GM23248 (cell line): ENCODE data around the gene FOXL1. TPM values are rescaled to one million over a fixed set of nuclear protein-coding genes. Genes with fewer than 3 reads are reported as not detected.

Experiments used
- DNase-seq: peaks from one replicate; pipeline ENCODE4 v3.0.0-alpha.2; 2015
- H2AFZ ChIP-seq: fragments of 200-600 bp; sonication (generic); 2 replicates; pipeline ENCODE4 v1.6.1; 2016; ENCODE audit warnings: antibody characterized with exemption
- H3F3A ChIP-seq: fragments of 200-600 bp; sonication (generic); 2 replicates; pipeline ENCODE4 v1.6.1; 2016; ENCODE audit warnings: mild to moderate bottlenecking, antibody characterized with exemption, mixed run types; ENCODE audit not compliant: insufficient read depth
- H3K27ac ChIP-seq: fragments of 200-600 bp; sonication (generic); 2 replicates; pipeline ENCODE4 v1.5.1; 2016; ENCODE audit warnings: mild to moderate bottlenecking
- H3K27me3 ChIP-seq: fragments of 200-600 bp; sonication (generic); replicated peaks from 2 replicates; pipeline ENCODE4 v1.6.1; 2016; ENCODE audit warnings: mild to moderate bottlenecking; ENCODE audit not compliant: insufficient read depth
- H3K36me3 ChIP-seq: fragments of 200-600 bp; sonication (generic); 2 replicates; pipeline ENCODE4 v1.6.1; 2016; ENCODE audit warnings: low read depth, mild to moderate bottlenecking
- H3K4me1 ChIP-seq: fragments of 200-600 bp; sonication (generic); 2 replicates; pipeline ENCODE4 v1.6.1; 2016; ENCODE audit warnings: mild to moderate bottlenecking; ENCODE audit not compliant: insufficient read depth
- H3K4me2 ChIP-seq: fragments of 200-600 bp; sonication (generic); one replicate; pipeline ENCODE4 v1.6.1; 2016; ENCODE audit warnings: mild to moderate bottlenecking; ENCODE audit not compliant: unreplicated experiment
- H3K4me3 ChIP-seq: fragments of 200-600 bp; sonication (generic); 2 replicates; pipeline ENCODE4 v1.5.1; 2016; ENCODE audit warnings: mild to moderate bottlenecking
- H3K79me2 ChIP-seq: fragments of 200-600 bp; sonication (generic); 2 replicates; pipeline ENCODE4 v1.6.1; 2016; ENCODE audit warnings: mild to moderate bottlenecking; ENCODE audit not compliant: insufficient read depth
- H3K9ac ChIP-seq: fragments of 200-600 bp; sonication (generic); 2 replicates; pipeline ENCODE4 v1.6.1; 2016; ENCODE audit warnings: mild to moderate bottlenecking
- H3K9me2 ChIP-seq: fragments of 200-600 bp; sonication (generic); 2 replicates; pipeline ENCODE4 v1.6.1; 2016; ENCODE audit warnings: mixed run types, mild to moderate bottlenecking, moderate library complexity; ENCODE audit not compliant: insufficient read depth
- H3K9me3 ChIP-seq: fragments of 200-600 bp; sonication (generic); one replicate; pipeline ENCODE4 v1.6.1; 2017; ENCODE audit warnings: low read depth
- H4K20me1 ChIP-seq: fragments of 200-600 bp; sonication (generic); 2 replicates; pipeline ENCODE4 v1.6.0; 2016; ENCODE audit not compliant: insufficient read depth
- EZH2 ChIP-seq: fragments of 200-600 bp; sonication (generic); IDR thresholded peaks from 2 replicates; pipeline ENCODE4 v1.6.1; 2018; ENCODE audit warnings: antibody characterized with exemption, mild to moderate bottlenecking; ENCODE audit not compliant: insufficient read depth, poor library complexity, severe bottlenecking
- EZH2phosphoT487 ChIP-seq: fragments of 200-600 bp; sonication (generic); IDR thresholded peaks from 2 replicates; pipeline ENCODE4 v1.6.1; 2018; ENCODE audit warnings: antibody characterized with exemption, moderate library complexity, mild to moderate bottlenecking, low read depth; ENCODE audit not compliant: insufficient read depth
- WGBS, 2 experiments: methylation state at CpG; one replicate each; pipeline ENCODE4 v1.1.6; 2015 to 2017; ENCODE audit warnings: low lambda C conversion rate in 2 of 2, low coverage in 1 of 2; ENCODE audit errors: missing lambda C conversion rate in 2 of 2; 5-methylcytosine and 5-hydroxymethylcytosine counted together
- in situ Hi-C: fragments of 300-500 bp; cut with MboI; formaldehyde crosslinking; loops from 2 replicates; pipeline ENCODE4 v1.15.0; 2020
- polyA plus RNA-seq: library from polyadenylated mRNA; unstranded; fragments of >200 nt; fragmentation: Nextera tagmentation; extraction: Ambion mirVana; gene quantifications from 2 replicates; pipeline ENCODE4 v1.2.1, GENCODE V29; 2016
- total RNA-seq: library from RNA; depleted of rRNA; stranded (reverse); fragments of >200 nt; shearing (Covaris generic); gene quantifications from 2 replicates; pipeline ENCODE4 v1.2.3, GENCODE V29; 2014

FOXL1 gene
- total and polyA plus RNA-seq, 2 experiments from 2014 or later: 4.9 to 14.5 TPM

DNA sequence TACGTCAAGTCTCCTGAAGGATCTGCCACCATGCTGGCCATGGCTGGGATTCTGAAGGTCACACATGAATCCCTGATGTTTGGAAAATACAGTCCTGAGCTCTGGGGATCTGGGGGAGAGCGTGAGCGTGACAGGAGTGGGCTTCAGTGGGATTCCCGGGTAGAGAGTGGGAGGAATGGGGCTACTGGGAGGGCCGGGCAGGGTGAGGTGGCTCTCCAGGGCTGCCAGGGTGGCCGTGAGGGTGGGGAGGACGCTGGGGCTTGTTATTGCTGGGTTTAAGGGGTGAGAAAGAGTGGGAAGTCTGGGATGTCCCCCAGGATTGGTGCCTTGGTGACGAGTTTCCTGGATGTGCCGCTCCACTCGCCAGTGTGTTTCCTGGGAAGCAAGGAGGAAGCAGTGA is 31.3 kb downstream of the FOXL1 start:
- Histone ChIP-seq H3K4me2 (peak overlapping the region; percentile 39), H3F3A (peaks cover 14% of the 10 kb centered on the region), H3K36me3 (no peaks in the 10 kb centered on the region), H2AFZ (peak overlapping the region; percentile 15), H3K9me2 (no peaks in the 10 kb centered on the region), H3K4me3 (peak overlapping the region; percentile 29; the same call in 1 of the 2 replicates), H3K27me3 (no peaks in the 10 kb centered on the region), H3K9me3 (no peaks in the 10 kb centered on the region), H3K27ac (peak overlapping the region; percentile 81), H3K4me1 (peaks cover 31% of the 10 kb centered on the region), H3K79me2 (no peaks in the 10 kb centered on the region), H3K9ac (peak overlapping the region; percentile 50), H4K20me1 (no peaks in the 10 kb centered on the region)
- TF ChIP-seq EZH2phosphoT487 (no peak), EZH2 (no peak)
- DNase-seq: no peak
- in situ Hi-C loops: no loop called here
- WGBS, 2 experiments: 77 to 91% methylated on average over 7 to 10 of the region's 10 CpGs

- Histone ChIP-seq H3K79me2 (no peaks in the 10 kb centered on the region), H3K4me1 (peaks cover 31% of the 10 kb centered on the region), H3K27ac (no peak overlapping the region), H3K27me3 (no peaks in the 10 kb centered on the region), H3F3A (peaks cover 14% of the 10 kb centered on the region), H2AFZ (0 out of 2 replicates have a peak overlapping the region, but pooled peaks have one; percentile 3), H3K4me3 (no peak overlapping the region), H3K4me2 (no peak overlapping the region), H4K20me1 (no peaks in the 10 kb centered on the region), H3K36me3 (no peaks in the 10 kb centered on the region), H3K9ac (no peak overlapping the region), H3K9me2 (no peaks in the 10 kb centered on the region), H3K9me3 (no peaks in the 10 kb centered on the region)
- DNase-seq: no peak
- no peak for TF ChIP-seq EZH2phosphoT487
- no peak for TF ChIP-seq EZH2
- in situ Hi-C loops: no loop called here
- WGBS, 2 experiments: 77 to 78% methylated on average over 18 of the region's 18 CpGs
These were observed 32.6 kb downstream of the FOXL1 start for GRCh38 chr16:86610779-86611524.

DNA sequence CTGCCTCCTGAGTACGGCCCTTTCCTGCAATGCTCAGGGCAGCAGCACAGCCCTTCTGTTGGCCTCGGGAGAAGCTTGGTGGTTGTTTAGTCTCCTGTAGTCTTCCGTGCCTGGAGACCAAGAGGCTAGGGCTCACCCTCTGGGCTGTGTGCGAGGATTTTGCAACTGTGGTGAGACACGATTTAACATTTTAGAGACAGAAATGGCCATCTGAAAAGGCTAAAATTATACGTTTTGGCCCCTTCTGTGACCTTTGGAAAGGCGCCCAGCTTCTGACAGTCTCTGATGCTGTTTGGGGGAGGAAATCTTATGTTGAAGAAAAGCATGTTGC is 33.1 kb downstream of the FOXL1 start:
- Histone ChIP-seq H4K20me1 (no peaks in the 10 kb centered on the region), H3K4me2 (no peak overlapping the region), H2AFZ (0 out of 2 replicates have a peak overlapping the region, but pooled peaks have one; percentile 3), H3K27me3 (no peaks in the 10 kb centered on the region), H3K4me1 (peaks cover 31% of the 10 kb centered on the region), H3K9ac (no peak overlapping the region), H3K36me3 (no peaks in the 10 kb centered on the region), H3K9me2 (no peaks in the 10 kb centered on the region), H3F3A (peaks cover 14% of the 10 kb centered on the region), H3K27ac (no peak overlapping the region), H3K4me3 (no peak overlapping the region), H3K9me3 (no peaks in the 10 kb centered on the region), H3K79me2 (no peaks in the 10 kb centered on the region)
- TF ChIP-seq EZH2 (no peak), EZH2phosphoT487 (no peak)
- WGBS, 2 experiments: 70% methylated on average over 7 of the region's 7 CpGs
- in situ Hi-C loops: no loop called here
- DNase-seq: peak; percentile 30

GRCh38 chr16:86611941-86612340 is 33.6 kb downstream of the FOXL1 start:
- Histone ChIP-seq H3K4me3 (no peak overlapping the region), H3K27ac (no peak overlapping the region), H3K4me2 (no peak overlapping the region), H3K9me3 (no peaks in the 10 kb centered on the region), H3K4me1 (peaks cover 31% of the 10 kb centered on the region), H3K9ac (no peak overlapping the region), H3F3A (peaks cover 14% of the 10 kb centered on the region), H2AFZ (no peak overlapping the region), H4K20me1 (no peaks in the 10 kb centered on the region), H3K27me3 (no peaks in the 10 kb centered on the region), H3K9me2 (no peaks in the 10 kb centered on the region), H3K36me3 (no peaks in the 10 kb centered on the region), H3K79me2 (no peaks in the 10 kb centered on the region)
- 60 to 66% methylated on average over 3 of the region's 3 CpGs for WGBS, 2 experiments
- TF ChIP-seq EZH2phosphoT487 (no peak), EZH2 (no peak)
- in situ Hi-C loops: no loop called here
- no peak for DNase-seq
